Common myeloid progenitor, CD34-positive (primary cell): Measurements from ENCODE around the gene RASSF8.
A peak's percentile ranks its signal among the peaks of the same experiment; 100 is the strongest.

ENCODE experiments used
- CTCF ChIA-PET: fragments of 350-600 bp; sonication (Branson Sonifier 250); formaldehyde crosslinking; loops from one replicate; lab custom pipeline; 2021; ENCODE audit warnings: antibody characterized with exemption; lab: Charles Lee
- POLR2A ChIA-PET: fragments of 350-600 bp; sonication (Branson Sonifier 250); formaldehyde crosslinking; loops from one replicate; lab custom pipeline; 2021; ENCODE audit warnings: antibody characterized with exemption; lab: Charles Lee
- DNase-seq, 3 donors: peaks; one replicate each; pipeline versions ENCODE4 v3.0.0 to v3.0.0-alpha.2; 2013
- H3K27ac ChIP-seq, 2 experiments: 1 replicate in 1 of 2; 2 replicates in 1 of 2; pipeline ENCODE4 v1.7.0; 2013; ENCODE audit warnings: inconsistent platforms in 2 of 2, low read length in 2 of 2, mild to moderate bottlenecking in 2 of 2, low read depth in 1 of 2, moderate library complexity in 1 of 2; ENCODE audit not compliant: severe bottlenecking in 2 of 2, insufficient read depth in 1 of 2, poor library complexity in 1 of 2
- H3K27me3 ChIP-seq, 5 experiments: replicated peaks in 2 of 5; 1 replicate in 3 of 5; 2 replicates in 2 of 5; pipeline versions ENCODE4 v1.6.1 to v1.7.0; 2013; ENCODE audit warnings: low read length in 4 of 5, mild to moderate bottlenecking in 2 of 5, moderate library complexity in 2 of 5, inconsistent platforms in 1 of 5; ENCODE audit not compliant: insufficient read depth in 5 of 5, control insufficient read depth in 4 of 5
- H3K36me3 ChIP-seq, 4 experiments: 1 replicate in 2 of 4; 2 replicates in 2 of 4; pipeline versions ENCODE4 v1.6.1 to v1.7.0; 2013; ENCODE audit warnings: low read length in 3 of 4, control low read depth in 1 of 4, mild to moderate bottlenecking in 1 of 4; ENCODE audit not compliant: control insufficient read depth in 4 of 4, insufficient read depth in 4 of 4
- H3K4me1 ChIP-seq, 4 experiments: 1 replicate in 3 of 4; 2 replicates in 1 of 4; pipeline versions ENCODE4 v1.6.1 to v1.7.1; 2013; ENCODE audit warnings: low read length in 3 of 4, mild to moderate bottlenecking in 3 of 4, control low read depth in 1 of 4, inconsistent platforms in 1 of 4, moderate library complexity in 1 of 4; ENCODE audit not compliant: control insufficient read depth in 4 of 4, insufficient read depth in 4 of 4; ENCODE audit errors: control extremely low read depth in 1 of 4
- H3K4me3 ChIP-seq, 7 experiments: 1 replicate in 4 of 7; 2 replicates in 3 of 7; pipeline versions ENCODE4 v1.5.1 to v1.7.0; 2013; ENCODE audit warnings: mild to moderate bottlenecking in 7 of 7, low read length in 6 of 7, moderate library complexity in 6 of 7, inconsistent platforms in 2 of 7, low read depth in 2 of 7, control low read depth in 1 of 7; ENCODE audit not compliant: insufficient read depth in 4 of 7, control insufficient read depth in 1 of 7; ENCODE audit errors: extremely low read depth in 1 of 7
- H3K9me3 ChIP-seq, 5 experiments: 1 replicate in 4 of 5; 2 replicates in 1 of 5; pipeline versions ENCODE4 v1.6.1 to v1.7.1; 2013; ENCODE audit warnings: low read length in 4 of 5, mild to moderate bottlenecking in 2 of 5, inconsistent platforms in 1 of 5, low read depth in 1 of 5, moderate library complexity in 1 of 5; ENCODE audit not compliant: control insufficient read depth in 4 of 5, insufficient read depth in 2 of 5; ENCODE audit errors: control extremely low read depth in 1 of 5
- WGBS: methylation state at CpG from one replicate; pipeline ENCODE4 v1.1.5; 2013; ENCODE audit not compliant: insufficient coverage; 5-methylcytosine and 5-hydroxymethylcytosine counted together

The RASSF8 gene

DNA sequence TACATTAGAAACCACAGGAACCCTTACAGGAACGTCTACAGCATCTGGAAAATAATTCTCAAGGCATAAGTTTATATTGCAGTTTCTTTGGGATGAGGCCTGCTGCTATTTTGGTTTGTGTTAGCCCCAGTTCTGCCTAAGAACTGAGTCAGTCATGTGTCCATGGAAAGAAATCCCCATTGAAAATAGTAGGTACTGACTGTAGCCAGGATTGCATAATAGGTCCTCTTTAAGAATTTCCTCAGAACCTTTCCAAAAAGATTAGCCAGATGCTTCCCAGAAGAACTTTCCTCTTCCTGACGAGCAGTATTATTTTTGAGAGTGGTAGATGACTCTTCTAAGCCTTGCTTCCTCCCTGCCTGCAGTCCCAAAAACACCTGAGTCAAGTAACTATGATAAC is 52.6 kb downstream of the RASSF8 start:
- 80% methylated on average over 1 of the region's 2 CpGs for WGBS
- H3K27me3 ChIP-seq: no peaks in the 10 kb centered on the region
- CTCF ChIA-PET: interaction anchor here (1.1 to 1.3 kb wide), 2 partner anchors 18 to 52 kb away, joined by 3 read pairs; partner anchors contain the start of gene RASSF8

DNA sequence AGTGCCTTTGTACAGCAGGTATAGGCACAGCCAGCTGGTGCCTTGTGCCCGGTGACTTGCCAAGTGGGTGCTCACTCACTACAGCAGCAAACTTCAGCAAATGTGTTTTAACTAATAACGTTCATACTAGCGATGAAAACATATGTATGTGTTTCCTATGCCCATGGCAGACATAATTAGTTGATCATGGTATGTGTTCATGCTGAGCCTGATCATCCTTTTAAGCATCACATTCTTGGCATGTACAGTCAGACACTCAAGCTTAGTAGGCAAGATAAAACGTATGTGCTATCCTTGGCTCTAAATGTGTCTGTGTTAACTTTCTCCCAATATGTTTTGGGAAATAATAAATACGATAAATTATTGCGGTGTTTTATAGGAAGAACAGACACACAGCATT is 55.6 kb downstream of the RASSF8 start:
- ChIA-PET CTCF (no interaction called here), POLR2A (no interaction called here)
- DNase-seq: no peak
- no peak overlapping the region for H3K4me3 ChIP-seq
- no peaks in the 10 kb centered on the region for H3K36me3 ChIP-seq
- H3K9me3 ChIP-seq: no peaks in the 10 kb centered on the region
- H3K27me3 ChIP-seq: no peaks in the 10 kb centered on the region
- H3K27ac ChIP-seq: no peak overlapping the region
- H3K4me1 ChIP-seq: peaks cover 0 to 9% (median 2%) of the 10 kb centered on the region in 4 experiments
- 100% methylated on average over 3 of the region's 6 CpGs for WGBS

More for the DNA sequence above, 52.6 kb downstream of the RASSF8 start:
- POLR2A ChIA-PET: no interaction called here
- Histone ChIP-seq H3K4me1 (peaks cover 0 to under 1% (median 0%) of the 10 kb centered on the region in 4 experiments), H3K27ac (no peak overlapping the region), H3K36me3 (no peaks in the 10 kb centered on the region), H3K9me3 (no peaks in the 10 kb centered on the region), H3K4me3 (no peak overlapping the region)
- DNase-seq: no peak

DNA sequence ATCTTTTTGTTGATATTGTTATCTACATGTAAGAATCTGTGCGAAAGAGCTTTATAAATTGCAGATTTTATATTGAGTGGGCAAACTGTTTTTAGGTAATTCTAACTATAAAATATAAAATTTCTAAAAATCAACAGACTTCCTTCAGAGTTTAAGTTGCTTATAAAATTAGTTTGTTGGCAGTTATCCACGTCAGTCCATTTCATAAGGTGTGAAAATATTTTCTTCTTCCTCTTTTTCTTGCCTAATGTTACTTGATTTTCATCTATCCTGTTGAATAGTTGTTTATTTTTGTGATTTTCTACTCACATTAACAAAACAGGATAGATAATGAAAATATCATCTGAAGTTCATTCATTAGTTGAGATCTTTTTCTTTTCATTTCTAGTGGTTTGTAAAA is 58.0 kb downstream of the RASSF8 start:
- peaks cover 0 to 9% (median 3%) of the 10 kb centered on the region in 4 experiments for H3K4me1 ChIP-seq
- H3K27me3 ChIP-seq: no peaks in the 10 kb centered on the region
- POLR2A ChIA-PET: no interaction called here
- H3K4me3 ChIP-seq: no peak overlapping the region
- no peaks in the 10 kb centered on the region for H3K9me3 ChIP-seq
- no peaks in the 10 kb centered on the region for H3K36me3 ChIP-seq
- no CpG with 5 or more reads among the region's 2 CpGs for WGBS
- DNase-seq: peak in 2 of 3 donors; percentile 50 to 57
- CTCF ChIA-PET: interaction anchor here (1.0 to 1.5 kb wide), 6 partner anchors 10 to 588 kb away, joined by 3 to 5 read pairs (median 4); no protein-coding TSS in a partner anchor
- H3K27ac ChIP-seq: no peak overlapping the region

DNA sequence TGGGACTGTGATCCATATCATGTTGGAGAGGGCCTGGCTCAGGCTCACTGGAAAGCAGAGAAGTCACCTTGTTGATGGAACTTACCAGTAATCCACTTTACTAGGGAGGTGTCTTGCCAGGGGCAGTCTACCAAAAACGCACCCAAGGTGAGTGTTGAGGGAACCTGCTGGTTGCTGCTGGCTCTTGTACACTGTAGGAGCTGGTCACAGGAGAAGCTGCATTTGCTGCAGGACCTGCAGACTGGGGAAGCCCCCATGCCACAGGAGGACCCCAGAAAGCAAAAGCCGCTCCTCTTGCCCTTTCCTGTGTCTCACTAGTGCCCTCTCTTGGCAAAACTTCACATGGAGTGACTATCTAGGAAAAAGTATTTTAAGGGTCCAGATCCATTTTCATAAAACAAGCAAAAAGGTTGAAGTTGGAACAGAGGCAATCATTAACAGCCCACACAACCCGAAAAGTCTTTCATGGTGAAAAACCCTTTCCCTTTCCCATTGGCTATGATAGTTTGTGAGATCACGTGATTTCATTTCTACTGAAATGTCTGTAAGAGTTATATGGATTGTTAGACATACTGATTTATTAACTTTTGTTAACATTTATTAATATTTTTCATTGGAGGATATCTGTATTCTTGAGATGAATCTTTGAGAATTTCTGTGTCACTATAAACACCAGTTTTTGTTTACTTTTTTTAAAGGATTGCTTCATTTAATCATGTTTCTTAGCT is 59.2 kb downstream of the RASSF8 start:
- Histone ChIP-seq H3K4me1 (peaks cover 0 to 9% (median 4%) of the 10 kb centered on the region in 4 experiments), H3K9me3 (no peaks in the 10 kb centered on the region), H3K4me3 (peak overlapping the region in 1 of 7 experiments; percentile 35), H3K27ac (no peak overlapping the region), H3K27me3 (no peaks in the 10 kb centered on the region), H3K36me3 (no peaks in the 10 kb centered on the region)
- WGBS: 51% methylated on average over 2 of the region's 4 CpGs
- DNase-seq: peak; percentile 55 to 66 (median 62)
- POLR2A ChIA-PET: interaction anchor here (0.7 kb wide), 1 partner anchor 634 kb away, joined by 4 read pairs; no protein-coding TSS in a partner anchor
- CTCF ChIA-PET: interaction anchor here (1.0 to 1.5 kb wide), 6 partner anchors 9 to 589 kb away, joined by 3 to 5 read pairs (median 4); no protein-coding TSS in a partner anchor

DNA sequence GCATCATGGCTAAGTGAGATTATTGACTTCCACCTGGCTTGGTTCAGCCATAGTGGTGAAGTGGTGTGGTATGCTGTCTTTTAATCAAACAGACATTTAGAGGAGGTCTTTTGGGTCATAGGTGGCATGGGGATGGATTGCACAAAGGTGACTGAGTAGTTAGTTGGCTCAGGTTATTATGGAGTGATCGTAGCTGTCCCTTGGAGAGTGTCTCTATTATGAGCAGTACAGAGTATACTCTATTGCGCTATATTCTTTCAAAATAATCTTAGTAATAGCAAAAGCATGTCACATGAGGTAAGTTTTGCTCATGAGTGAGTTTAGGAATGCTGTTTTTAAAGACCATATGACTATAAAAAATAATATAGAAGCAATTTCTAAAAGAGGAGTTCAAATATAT is 60.4 kb downstream of the RASSF8 start:
- H3K36me3 ChIP-seq: no peaks in the 10 kb centered on the region
- peaks cover 0 to 9% (median 4%) of the 10 kb centered on the region in 4 experiments for H3K4me1 ChIP-seq
- no peak overlapping the region for H3K4me3 ChIP-seq
- no peak for DNase-seq
- no peaks in the 10 kb centered on the region for H3K9me3 ChIP-seq
- ChIA-PET POLR2A (no interaction called here), CTCF (interaction anchor here (1.1 kb wide), 1 partner anchor 580 kb away, joined by 4 read pairs; no protein-coding TSS in a partner anchor)
- no peak overlapping the region for H3K27ac ChIP-seq
- WGBS: no CpG with 5 or more reads among the region's 2 CpGs
- H3K27me3 ChIP-seq: no peaks in the 10 kb centered on the region

DNA sequence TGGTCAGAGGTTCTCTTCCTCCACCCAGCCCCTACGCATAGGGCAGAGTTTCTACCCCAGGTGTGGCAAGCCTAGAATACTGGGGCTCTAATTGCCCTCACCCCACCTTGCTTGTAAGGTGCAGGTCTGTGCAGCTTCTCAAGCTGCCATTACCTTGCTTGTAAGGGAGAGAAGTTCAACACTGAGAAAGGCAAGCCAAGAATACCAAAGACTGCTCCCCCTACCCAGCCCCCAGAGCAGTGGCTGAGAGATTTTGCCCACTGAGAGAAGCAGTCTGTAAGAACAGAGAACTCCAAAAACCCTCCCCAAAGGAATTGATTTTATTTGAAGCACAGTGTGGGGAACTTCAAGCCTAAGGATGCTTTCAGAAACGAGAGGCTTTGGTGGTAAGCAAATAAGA is 63.1 kb downstream of the RASSF8 start:
- ChIA-PET CTCF (interaction anchor here (0.7 to 1.2 kb wide), 3 partner anchors 582 to 683 kb away, joined by 3 to 5 read pairs (median 3); no protein-coding TSS in a partner anchor), POLR2A (no interaction called here)
- WGBS: 93% methylated on average over 2 of the region's 2 CpGs
- H3K4me1 ChIP-seq: peaks cover 0 to 5% (median 2%) of the 10 kb centered on the region in 4 experiments
- H3K36me3 ChIP-seq: no peaks in the 10 kb centered on the region
- H3K27me3 ChIP-seq: no peaks in the 10 kb centered on the region
- DNase-seq: no peak
- no peaks in the 10 kb centered on the region for H3K9me3 ChIP-seq
- no peak overlapping the region for H3K27ac ChIP-seq
- no peak overlapping the region for H3K4me3 ChIP-seq

GRCh38 chr12:26022043-26022442 is 63.6 kb downstream of the RASSF8 start:
- Histone ChIP-seq H3K27me3 (no peaks in the 10 kb centered on the region), H3K9me3 (no peaks in the 10 kb centered on the region), H3K4me1 (peaks cover 0 to 5% (median 1%) of the 10 kb centered on the region in 4 experiments), H3K36me3 (no peaks in the 10 kb centered on the region), H3K27ac (no peak overlapping the region), H3K4me3 (no peak overlapping the region)
- CTCF ChIA-PET: interaction anchor here (1.2 kb wide), 1 partner anchor 583 kb away, joined by 3 read pairs; no protein-coding TSS in a partner anchor
- POLR2A ChIA-PET: no interaction called here
- no peak for DNase-seq
- WGBS: 100% methylated on average over 1 of the region's 3 CpGs
